GM12878 (cell line): ENCODE data around the gene ASTL. TPM values are rescaled to one million over a fixed set of nuclear protein-coding genes. Genes with fewer than 3 reads are reported as not detected.

Experiments
- ATAC-seq: fragments of 200-7000 bp; cut with Tn5 transposase; 3 replicates; pipeline ENCODE4 v1.9.1; 2020; ENCODE audit warnings: mild to moderate bottlenecking, moderate library complexity
- BruUV-seq: library from RNA; stranded (reverse); fragments of 400-500 nt; replicated peaks from 2 replicates; lab custom pipeline; 2021; lab: Mats Ljungman, UMichigan
- CTCF ChIA-PET: fragments of 300-600 bp; sonication (Branson Sonifier 250); formaldehyde crosslinking; extraction: SDS; loops from one replicate; lab custom pipeline; 2021; ENCODE audit warnings: inconsistent platforms; lab: Yijun Ruan, JAX
- POLR2A ChIA-PET: fragments of 350-600 bp; formaldehyde crosslinking; extraction: SDS; loops from one replicate; lab custom pipeline; 2021; ENCODE audit warnings: inconsistent platforms; lab: Charles Lee
- RAD21 ChIA-PET: fragments of 300-600 bp; sonication (Branson Sonifier 250); formaldehyde crosslinking; loops from one replicate; lab custom pipeline; 2023; ENCODE audit warnings: antibody characterized with exemption; ENCODE audit not compliant: unreplicated experiment; lab: Charles Lee
- SMC1A ChIA-PET: fragments of 300-600 bp; sonication (Branson Sonifier 250); formaldehyde crosslinking; loops from one replicate; lab custom pipeline; 2023; ENCODE audit not compliant: unreplicated experiment, uncharacterized antibody; lab: Charles Lee
- DNase-seq: peaks from one replicate; pipeline ENCODE4 v3.0.0-alpha.2; 2011; ENCODE audit warnings: low read depth, low spot score
- FAIRE-seq: peaks from 3 replicates; lab custom pipeline; 2011; peaks lifted over from hg19 to GRCh38; lab: Jason Lieb, UNC
- H2AFZ ChIP-seq: 2 replicates; pipeline ENCODE4 v1.6.0; 2011; ENCODE audit warnings: low read depth, low read length, control low read depth; ENCODE audit not compliant: control insufficient read depth
- H3K27ac ChIP-seq: 2 replicates; pipeline ENCODE4 v1.5.1; 2011; ENCODE audit warnings: control low read depth; ENCODE audit not compliant: control insufficient read depth, insufficient read depth
- H3K27me3 ChIP-seq, 2 experiments: replicated peaks in 1 of 2; 2 replicates each; pipeline versions ENCODE4 v1.6.0 to v1.6.1; 2011; ENCODE audit warnings: low read length in 1 of 2; ENCODE audit not compliant: control insufficient read depth in 2 of 2, insufficient read depth in 2 of 2
- H3K36me3 ChIP-seq, 2 experiments: 2 replicates each; pipeline ENCODE4 v1.5.1; 2011; ENCODE audit warnings: low read length in 1 of 2; ENCODE audit not compliant: control insufficient read depth in 2 of 2, insufficient read depth in 2 of 2
- H3K4me1 ChIP-seq: 2 replicates; pipeline ENCODE4 v1.6.1; 2011; ENCODE audit warnings: mild to moderate bottlenecking, low read length, moderate library complexity, mixed read lengths; ENCODE audit not compliant: control insufficient read depth, insufficient read depth
- H3K4me2 ChIP-seq: 2 replicates; pipeline ENCODE4 v1.6.0; 2011; ENCODE audit warnings: control low read depth; ENCODE audit not compliant: control insufficient read depth, insufficient read depth
- H3K4me3 ChIP-seq: fragments of 200-600 bp; sonication (generic); 2 replicates; pipeline ENCODE4 v1.5.1; 2016
- H3K79me2 ChIP-seq: 2 replicates; pipeline ENCODE4 v1.6.0; 2011; ENCODE audit warnings: low read length; ENCODE audit not compliant: control insufficient read depth, insufficient read depth
- H3K9ac ChIP-seq: 2 replicates; pipeline ENCODE4 v1.8.0; 2011; ENCODE audit warnings: low read length, control low read depth, mixed read lengths; ENCODE audit not compliant: control insufficient read depth, insufficient read depth
- H3K9me3 ChIP-seq: replicated peaks from 3 replicates; pipeline ENCODE4 v1.5.1; 2011; ENCODE audit warnings: mild to moderate bottlenecking, low read length; ENCODE audit not compliant: control insufficient read depth, insufficient read depth
- H4K20me1 ChIP-seq: 2 replicates; pipeline ENCODE4 v1.6.0; 2011; ENCODE audit not compliant: control insufficient read depth, insufficient read depth
- ATF3 ChIP-seq: IDR thresholded peaks from 2 replicates; pipeline ENCODE4 v1.6.1; 2011; ENCODE audit warnings: low read depth, mild to moderate bottlenecking, low read length, moderate library complexity, borderline replicate concordance; ENCODE audit errors: extremely low read depth
- ATF7 ChIP-seq: fragments of 450-650 bp; IDR thresholded peaks from 2 replicates; pipeline ENCODE4 v1.6.1; 2016; ENCODE audit warnings: low read depth, mild to moderate bottlenecking
- CBX3 ChIP-seq: fragments of 200-600 bp; sonication (generic); IDR thresholded peaks from 2 replicates; pipeline ENCODE4 v1.6.1; 2016; ENCODE audit warnings: low read depth, borderline replicate concordance
- HSF1 ChIP-seq: fragments of 150-350 bp; IDR thresholded peaks from 2 replicates; pipeline ENCODE4 v1.6.1; 2014; ENCODE audit warnings: mild to moderate bottlenecking, low read depth, low read length
- JUNB ChIP-seq: IDR thresholded peaks from 2 replicates; pipeline ENCODE4 v1.6.1; 2016; ENCODE audit warnings: antibody characterized with exemption, mild to moderate bottlenecking
- PAX5 ChIP-seq: IDR thresholded peaks from 2 replicates; pipeline ENCODE4 v1.6.1; 2011; ENCODE audit warnings: low read depth, low read length, borderline replicate concordance
- PKNOX1 ChIP-seq: fragments of 450-650 bp; IDR thresholded peaks from 2 replicates; pipeline ENCODE4 v1.6.1; 2016; ENCODE audit warnings: mild to moderate bottlenecking
- SUPT20H ChIP-seq: IDR thresholded peaks from 2 replicates; pipeline ENCODE4 v1.6.1; 2011; ENCODE audit warnings: low read depth, mild to moderate bottlenecking, low read length, moderate library complexity, borderline replicate concordance; ENCODE audit not compliant: control insufficient read depth
- TCF7 ChIP-seq: IDR thresholded peaks from 2 replicates; pipeline ENCODE4 v1.6.1; 2014; ENCODE audit warnings: antibody characterized with exemption, borderline replicate concordance
- ZNF217 ChIP-seq: fragments of 450-650 bp; IDR thresholded peaks from 2 replicates; pipeline ENCODE4 v1.6.1; 2017; ENCODE audit warnings: antibody characterized with exemption, mild to moderate bottlenecking
- ZNF24 ChIP-seq: fragments of 450-650 bp; IDR thresholded peaks from 2 replicates; pipeline ENCODE4 v1.6.1; 2017; ENCODE audit warnings: antibody characterized with exemption, mild to moderate bottlenecking
- WGBS: methylation state at CpG from one replicate; pipeline ENCODE4 v1.1.6; 2016; ENCODE audit warnings: low lambda C conversion rate; ENCODE audit not compliant: insufficient replicate concordance, insufficient coverage; ENCODE audit errors: missing lambda C conversion rate; 5-methylcytosine and 5-hydroxymethylcytosine counted together
- in situ Hi-C: fragments of 300-500 bp; cut with MboI; formaldehyde crosslinking; loops from 9 replicates; pipeline ENCODE4 v1.14.3; 2018; ENCODE audit warnings: mixed read lengths
- intact Hi-C: fragments of 100-400 bp; cut with micrococcal nuclease; formaldehyde crosslinking; loops from one replicate; pipeline ENCODE4 v1.14.2; 2022; ENCODE audit not compliant: unreplicated experiment
- polyA plus RNA-seq, 11 experiments: library from polyadenylated mRNA; depleted of rRNA in 4 of 11; unstranded in 6 of 11; stranded (reverse) in 5 of 11; fragments of >200 nt; fragmentation: Nextera tagmentation in 4 of 11; fragmentation: Illumina TruSeq in 1 of 11; extraction: Ambion mirVana in 4 of 11; extraction: Trizol in 1 of 11; gene quantifications; 1 replicate in 1 of 11; 2 replicates in 10 of 11; pipeline versions ENCODE4 v1.2.1 to v1.2.3, GENCODE V29; 2011 to 2016; ENCODE audit warnings: inconsistent platforms in 2 of 11, missing spikeins in 2 of 11, low read depth in 1 of 11
- total RNA-seq, 4 experiments: library from RNA; depleted of rRNA in 3 of 4; stranded (reverse); fragments of >200 nt in 3 of 4; fragmentation: Illumina TruSeq in 1 of 4; extraction: Trizol in 1 of 4; gene quantifications; 2 replicates each; pipeline versions ENCODE4 v1.2.1 to v1.2.3, GENCODE V29; 2013 to 2021

Gene ASTL
- total and polyA plus RNA-seq, 10 of the 15 experiments (the other 5 are each of a cell fraction or from before 2014, with no cell fraction given): 0.18 to 1.0 (median 0.38) TPM; not detected in 4

GRCh38 chr2:96170626-96171025 is 32.3 kb upstream of the ASTL start (continued):
- TF ChIP-seq ATF3: no peak
- TF ChIP-seq HSF1: no peak
- no peak for TF ChIP-seq SUPT20H
- no peak for TF ChIP-seq JUNB
- no peak for TF ChIP-seq PKNOX1
- TF ChIP-seq PAX5: no peak

- CTCF ChIA-PET: interaction anchor here (0.7 to 10.6 kb wide), 2 partner anchors 28 to 35 kb away, joined by 4 to 535 read pairs; partner anchors contain the start of genes ASTL and DUSP2
These were observed 31.7 kb upstream of the ASTL start for GRCh38 chr2:96169868-96170507.

More at GRCh38 chr2:96169868-96170507, 31.7 kb upstream of the ASTL start:
- Histone ChIP-seq H3K4me1 (peaks cover 13% of the 10 kb centered on the region), H3K27ac (no peak overlapping the region), H3K9ac (no peak overlapping the region), H3K36me3 (no peaks in the 10 kb centered on the region), H3K4me2 (no peak overlapping the region), H3K79me2 (no peaks in the 10 kb centered on the region), H4K20me1 (no peaks in the 10 kb centered on the region), H3K4me3 (no peak overlapping the region), H2AFZ (no peak overlapping the region), H3K9me3 (no peaks in the 10 kb centered on the region; the same call in 2 of the 3 replicates), H3K27me3 (no peaks in the 10 kb centered on the region)
- TF ChIP-seq TCF7 (no peak), ATF7 (0 out of 2 replicates have a peak, but pooled peaks have one; percentile 17), ZNF24 (peak; percentile 61), CBX3 (0 out of 2 replicates have a peak, but pooled peaks have one; percentile 47), ZNF217 (peak; percentile 80)
- SMC1A ChIA-PET: interaction anchor here (0.8 to 7.5 kb wide), 2 partner anchors 12 to 28 kb away, joined by 3 to 338 read pairs; partner anchors contain the start of genes ASTL and DUSP2
- in situ Hi-C loops (no loop called here), intact Hi-C loops (no loop called here)
- FAIRE-seq: no peak
- no peak for DNase-seq
- POLR2A ChIA-PET: no interaction called here
- BruUV-seq: no TSS peak
- ATAC-seq: no peak
- RAD21 ChIA-PET: interaction anchor here (0.6 kb wide), 1 partner anchor 7 kb away, joined by 3 read pairs; no protein-coding TSS in a partner anchor
- WGBS: 97% methylated on average over 2 of the region's 2 CpGs
